Esophagus (tissue), 2 donors: Measurements from ENCODE around the gene SGCD. TPM values are rescaled to one million over a fixed set of nuclear protein-coding genes. Genes with fewer than 3 reads are reported as not detected.
"Not testable (repeated sequence)": the region's sequence is repeated elsewhere in the genome, so short reads cannot be mapped to it uniquely, and the experiment has no call there.

Experiments
- H3K27ac ChIP-seq, 2 donors: one replicate each; pipeline ENCODE4 v1.5.1; 2013; ENCODE audit warnings: low read depth in 2 of 2, mild to moderate bottlenecking in 2 of 2, inconsistent platforms in 1 of 2, low read length in 1 of 2, moderate library complexity in 1 of 2
- H3K27me3 ChIP-seq, 2 donors: one replicate each; pipeline ENCODE4 v1.6.1; 2013; ENCODE audit warnings: low read length in 2 of 2, control low read depth in 1 of 2, mild to moderate bottlenecking in 1 of 2; ENCODE audit not compliant: insufficient read depth in 2 of 2, control insufficient read depth in 1 of 2
- H3K36me3 ChIP-seq, 2 donors: one replicate each; pipeline ENCODE4 v1.6.1; 2013; ENCODE audit warnings: low read length in 1 of 2; ENCODE audit not compliant: control insufficient read depth in 2 of 2, insufficient read depth in 2 of 2
- H3K4me1 ChIP-seq, 2 donors: one replicate each; pipeline ENCODE4 v1.6.1; 2013; ENCODE audit warnings: low read length in 1 of 2; ENCODE audit not compliant: control insufficient read depth in 2 of 2, insufficient read depth in 2 of 2
- H3K4me3 ChIP-seq, 2 donors: one replicate each; pipeline ENCODE4 v1.5.1; 2013; ENCODE audit warnings: low read length in 2 of 2, mild to moderate bottlenecking in 2 of 2, low read depth in 1 of 2, moderate library complexity in 1 of 2
- H3K9me3 ChIP-seq, 2 donors: one replicate each; pipeline ENCODE4 v1.6.1; 2013; ENCODE audit warnings: mild to moderate bottlenecking in 2 of 2, low read depth in 1 of 2, low read length in 1 of 2, moderate library complexity in 1 of 2; ENCODE audit not compliant: control insufficient read depth in 2 of 2, insufficient read depth in 1 of 2
- WGBS, 2 donors: extraction: QIAGEN DNeasy Blood & Tissue Kit; methylation state at CpG; one replicate each; pipeline ENCODE4 v1.1.7; 2013; 5-methylcytosine and 5-hydroxymethylcytosine counted together
- polyA plus RNA-seq, 2 donors: library from polyadenylated mRNA; stranded (reverse); fragments of 200-250 nt; gene quantifications; one replicate each; pipeline ENCODE4 v1.2.3, GENCODE V29; 2013
- donor health status: healthy with polysubstance abuse.
- donor health status: Bipolar disorder and iron deficiency.

The SGCD gene
- polyA plus RNA-seq, 2 donors = 0.35 to 0.84 TPM

GRCh38 chr5:156589104-156589945, 262.4 kb downstream of the SGCD start:
- Histone ChIP-seq H3K27ac (no peak overlapping the region), H3K36me3 (no peaks in the 10 kb centered on the region), H3K9me3 (no peaks in the 10 kb centered on the region), H3K4me1 (no peaks in the 10 kb centered on the region), H3K4me3 (no peak overlapping the region), H3K27me3 (no peaks in the 10 kb centered on the region)
- 64 to 69% methylated on average over 4 of the region's 4 CpGs for WGBS, 2 donors

DNA sequence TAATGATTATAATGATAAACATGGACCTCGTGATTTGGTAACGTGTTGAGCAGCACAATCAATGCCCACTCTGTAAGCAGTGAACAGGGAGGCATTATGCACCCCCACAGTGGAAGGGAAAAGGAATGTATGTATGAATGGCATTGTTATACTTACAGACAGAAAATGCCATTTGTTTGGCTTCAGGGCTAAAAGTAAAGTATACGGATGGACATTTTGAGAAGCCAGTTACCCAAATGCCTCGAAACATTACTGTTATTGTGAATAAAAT, 262.9 kb downstream of the SGCD start:
- H3K4me3 ChIP-seq = no peak overlapping the region
- H3K27ac ChIP-seq = no peak overlapping the region
- H3K27me3 ChIP-seq = no peaks in the 10 kb centered on the region
- 63 to 79% methylated on average over 4 of the region's 4 CpGs for whole genome bisulfite sequencing, 2 donors
- H3K36me3 ChIP-seq = no peaks in the 10 kb centered on the region
- H3K4me1 ChIP-seq = no peaks in the 10 kb centered on the region
- H3K9me3 ChIP-seq = no peaks in the 10 kb centered on the region

DNA sequence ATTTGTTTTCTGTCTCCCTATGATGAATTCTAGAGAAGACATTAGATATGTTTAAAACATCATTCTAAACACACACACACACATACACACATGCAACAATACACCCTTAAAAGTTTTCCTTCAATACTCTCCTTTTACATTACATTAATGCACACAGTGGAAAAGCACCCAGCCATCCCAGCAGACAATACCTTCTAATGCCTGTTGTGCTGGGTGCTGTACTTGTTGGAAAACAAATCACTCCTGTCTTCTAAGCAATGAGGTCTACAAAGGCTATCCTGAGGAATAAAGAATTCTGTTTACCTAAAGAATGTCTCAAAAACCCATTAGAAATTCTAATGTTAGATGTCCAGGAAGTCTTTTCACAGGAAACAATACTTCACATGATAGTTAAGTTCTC, 264.0 kb downstream of the SGCD start:
- H3K4me1 ChIP-seq = no peaks in the 10 kb centered on the region
- H3K27me3 ChIP-seq = no peaks in the 10 kb centered on the region
- no peaks in the 10 kb centered on the region for H3K36me3 ChIP-seq
- no peaks in the 10 kb centered on the region for H3K9me3 ChIP-seq
- H3K4me3 ChIP-seq = no peak overlapping the region
- no peak overlapping the region for H3K27ac ChIP-seq

DNA sequence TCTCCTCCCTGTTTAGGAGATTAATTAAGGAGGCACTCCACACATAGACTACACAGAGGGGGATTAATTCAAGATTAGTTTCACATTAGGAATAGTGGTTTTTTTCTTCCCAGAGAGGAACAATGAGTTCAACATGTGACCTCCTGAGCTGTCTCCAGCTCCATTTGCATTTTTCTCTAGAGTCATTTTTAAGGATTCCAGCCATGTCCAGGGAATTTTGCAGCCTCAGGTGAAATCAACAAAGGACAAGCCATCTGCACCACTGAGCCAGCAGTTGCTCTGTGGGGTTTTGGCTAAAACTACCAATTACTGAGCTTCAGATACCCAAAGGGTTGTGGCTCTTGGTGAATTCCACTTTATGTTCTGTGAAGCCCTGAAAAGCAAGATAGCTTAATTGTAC, 264.7 kb downstream of the SGCD start:
- Histone ChIP-seq H3K9me3 (no peaks in the 10 kb centered on the region), H3K4me1 (no peaks in the 10 kb centered on the region), H3K4me3 (no peak overlapping the region), H3K27ac (no peak overlapping the region), H3K36me3 (no peaks in the 10 kb centered on the region), H3K27me3 (no peaks in the 10 kb centered on the region)

- WGBS, 2 donors = 61 to 73% methylated on average over 1 of the region's 1 CpG
- H3K27ac ChIP-seq = no peak overlapping the region
These were observed 266.6 kb downstream of the SGCD start for GRCh38 chr5:156593546-156593945.

GRCh38 chr5:156594406-156594805, 267.4 kb downstream of the SGCD start:
- Histone ChIP-seq H3K27ac (no peak overlapping the region), H3K4me3 (no peak overlapping the region), H3K27me3 (no peaks in the 10 kb centered on the region), H3K9me3 (no peaks in the 10 kb centered on the region), H3K36me3 (no peaks in the 10 kb centered on the region), H3K4me1 (no peaks in the 10 kb centered on the region)
- 55 to 58% methylated on average over 1 of the region's 1 CpG for WGBS, 2 donors

More at GRCh38 chr5:156593546-156593945, 266.6 kb downstream of the SGCD start:
- Histone ChIP-seq H3K4me3 (no peak overlapping the region), H3K36me3 (no peaks in the 10 kb centered on the region), H3K4me1 (no peaks in the 10 kb centered on the region), H3K27me3 (no peaks in the 10 kb centered on the region), H3K9me3 (no peaks in the 10 kb centered on the region)

GRCh38 chr5:156595132-156595787, 268.3 kb downstream of the SGCD start:
- Histone ChIP-seq H3K27ac (no peak overlapping the region), H3K27me3 (no peaks in the 10 kb centered on the region)
- WGBS, 2 donors = 63 to 66% methylated on average over 4 of the region's 4 CpGs

GRCh38 chr5:156597276-156597675, 270.3 kb downstream of the SGCD start:
- Histone ChIP-seq H3K4me1 (no peaks in the 10 kb centered on the region), H3K27ac (no peak overlapping the region), H3K27me3 (no peaks in the 10 kb centered on the region), H3K9me3 (no peaks in the 10 kb centered on the region), H3K4me3 (no peak overlapping the region), H3K36me3 (no peaks in the 10 kb centered on the region)
- WGBS, 2 donors = 82% methylated on average over 3 of the region's 3 CpGs

More at GRCh38 chr5:156595132-156595787, 268.3 kb downstream of the SGCD start:
- no peaks in the 10 kb centered on the region for H3K36me3 ChIP-seq
- no peaks in the 10 kb centered on the region for H3K9me3 ChIP-seq
- no peaks in the 10 kb centered on the region for H3K4me1 ChIP-seq
- H3K4me3 ChIP-seq = no peak overlapping the region

GRCh38 chr5:156598964-156599363, 272.0 kb downstream of the SGCD start:
- H3K27ac ChIP-seq = no peak overlapping the region
- no peaks in the 10 kb centered on the region for H3K27me3 ChIP-seq
- 67 to 68% methylated on average over 2 of the region's 2 CpGs for WGBS, 2 donors

DNA sequence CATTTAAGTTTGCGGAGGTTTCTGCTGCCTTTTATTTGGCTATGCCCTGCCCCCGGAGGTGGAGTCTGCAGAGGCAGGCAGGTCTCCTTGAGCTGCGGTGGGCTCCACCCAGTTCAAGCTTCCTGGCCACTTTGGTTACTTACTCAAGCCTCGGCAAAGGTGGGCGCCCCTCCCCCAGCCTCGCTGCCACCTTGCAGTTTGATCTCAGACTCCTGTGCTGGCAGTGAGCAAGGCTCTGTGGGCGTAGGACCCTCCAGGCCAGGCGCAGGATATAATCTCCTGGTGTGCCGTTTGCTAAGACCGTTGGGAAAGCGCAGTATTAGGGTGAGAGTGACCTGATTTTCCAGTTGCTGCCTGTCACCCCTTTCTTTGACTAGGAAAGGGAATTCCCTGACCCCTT, 283.6 kb downstream of the SGCD start:
- not testable (repeated sequence) for H3K27ac ChIP-seq, H3K36me3 ChIP-seq
- 88 to 90% methylated on average over 11 of the region's 11 CpGs for WGBS, 2 donors

More at GRCh38 chr5:156598964-156599363, 272.0 kb downstream of the SGCD start:
- H3K4me1 ChIP-seq = no peaks in the 10 kb centered on the region
- no peak overlapping the region for H3K4me3 ChIP-seq
- no peaks in the 10 kb centered on the region for H3K9me3 ChIP-seq
- no peaks in the 10 kb centered on the region for H3K36me3 ChIP-seq

More for the DNA sequence above, 283.6 kb downstream of the SGCD start:
- not testable (repeated sequence) for H3K27me3 ChIP-seq, H3K4me3 ChIP-seq, H3K4me1 ChIP-seq, H3K9me3 ChIP-seq
